ENCODE data around the gene UBE2K.
"Not testable (repeated sequence)": the region's sequence is repeated elsewhere in the genome, so short reads cannot be mapped to it uniquely, and the experiment has no call there.

The UBE2K gene

GRCh38 chr4:39698424-39699009, 581 bp downstream of the UBE2K start:
- peak; percentile 37 for DNase-seq

- no peak for DNase-seq
Observed at GRCh38 chr4:39699687-39700409, 1.9 kb downstream of the UBE2K start.

GRCh38 chr4:39700554-39700953, 2.6 kb downstream of the UBE2K start:
- DNase-seq = no peak

GRCh38 chr4:39702716-39703115, 4.8 kb downstream of the UBE2K start:
- no peak for DNase-seq

GRCh38 chr4:39704789-39705188, 6.9 kb downstream of the UBE2K start:
- not testable (repeated sequence) for DNase-seq

GRCh38 chr4:39706334-39706733, 8.4 kb downstream of the UBE2K start:
- peak; percentile 38 for DNase-seq

GRCh38 chr4:39706741-39707511, 9.0 kb downstream of the UBE2K start:
- no peak for DNase-seq

GRCh38 chr4:39710098-39710896, 12.4 kb downstream of the UBE2K start:
- no peak for DNase-seq

- DNase-seq = no peak
Observed at GRCh38 chr4:39712819-39713607, 15.1 kb downstream of the UBE2K start.

GRCh38 chr4:39713691-39714090, 15.8 kb downstream of the UBE2K start:
- DNase-seq = no peak

GRCh38 chr4:39714166-39714565, 16.2 kb downstream of the UBE2K start:
- DNase-seq = no peak

GRCh38 chr4:39715788-39716187, 17.9 kb downstream of the UBE2K start:
- DNase-seq = no peak

- no peak for DNase-seq
Observed at GRCh38 chr4:39716356-39716755, 18.4 kb downstream of the UBE2K start.

- DNase-seq = not testable (repeated sequence)
Observed at GRCh38 chr4:39717743-39718142, 19.8 kb downstream of the UBE2K start.

- no peak for DNase-seq
Observed at GRCh38 chr4:39718366-39719323, 20.7 kb downstream of the UBE2K start.

GRCh38 chr4:39719804-39720580, 22.1 kb downstream of the UBE2K start:
- no peak for DNase-seq

GRCh38 chr4:39721273-39721672, 23.3 kb downstream of the UBE2K start:
- not testable (repeated sequence) for DNase-seq

- no peak for DNase-seq
Observed at GRCh38 chr4:39721788-39722187, 23.9 kb downstream of the UBE2K start.

- no peak for DNase-seq
Observed at GRCh38 chr4:39729557-39729956, 31.6 kb downstream of the UBE2K start.

GRCh38 chr4:39730072-39730471, 32.1 kb downstream of the UBE2K start:
- no peak for DNase-seq
